HepG2 (cell line): ENCODE data around the gene USP24. TPM values are rescaled to one million over a fixed set of nuclear protein-coding genes. Genes with fewer than 3 reads are reported as not detected.

Source experiments
- ATAC-seq: fragments of 200-7000 bp; cut with Tn5 transposase; 3 replicates; pipeline ENCODE4 v1.9.1; 2020; ENCODE audit warnings: mild to moderate bottlenecking, moderate library complexity
- BruUV-seq: library from RNA; stranded (reverse); fragments of 400-500 nt; replicated peaks from 2 replicates; lab custom pipeline; 2021; lab: Mats Ljungman, UMichigan
- CTCF ChIA-PET: fragments of 300-600 bp; formaldehyde crosslinking; extraction: SDS; loops from one replicate; lab custom pipeline; 2021; ENCODE audit warnings: low total read pairs, inconsistent platforms, low intra/inter-chr PET ratio; lab: Yijun Ruan, JAX
- POLR2A ChIA-PET: fragments of 350-600 bp; sonication (Branson Sonifier 250); formaldehyde crosslinking; loops from one replicate; lab custom pipeline; 2020; ENCODE audit warnings: antibody characterized with exemption, inconsistent platforms; lab: Yijun Ruan, JAX
- DNase-seq: peaks from one replicate; pipeline ENCODE4 v3.0.0-alpha.2; 2015; ENCODE audit warnings: low spot score
- FAIRE-seq: peaks from 3 replicates; lab custom pipeline; 2011; peaks lifted over from hg19 to GRCh38; lab: Jason Lieb, UNC
- H2AFZ ChIP-seq: one replicate; pipeline ENCODE4 v1.6.1; 2011; ENCODE audit warnings: low read length, inconsistent platforms
- H3K27ac ChIP-seq: fragments of 300-600 bp; 3 replicates; pipeline ENCODE4 v1.8.0; 2011; ENCODE audit warnings: mixed run types, mild to moderate bottlenecking, mixed read lengths, low read length, inconsistent platforms; ENCODE audit not compliant: insufficient read depth; ENCODE audit errors: extremely low read length
- H3K27me3 ChIP-seq, 2 experiments: fragments of 200-600 bp in 1 of 2; 2 replicates in 1 of 2; 3 replicates in 1 of 2; pipeline versions ENCODE4 v1.6.0 to v1.8.0; 2011; ENCODE audit warnings: low read length in 2 of 2, mild to moderate bottlenecking in 2 of 2, moderate library complexity in 2 of 2, inconsistent platforms in 1 of 2; ENCODE audit not compliant: insufficient read depth in 2 of 2, control insufficient read depth in 1 of 2
- H3K36me3 ChIP-seq, 2 experiments: fragments of 200-600 bp in 1 of 2; replicated peaks in 1 of 2; 2 replicates in 1 of 2; 3 replicates in 1 of 2; pipeline versions ENCODE4 v1.5.1 to v1.8.0; 2011; ENCODE audit warnings: low read length in 2 of 2, inconsistent platforms in 1 of 2; ENCODE audit not compliant: insufficient read depth in 2 of 2, control insufficient read depth in 1 of 2
- H3K4me1 ChIP-seq: 2 replicates; pipeline ENCODE4 v1.5.1; 2012; ENCODE audit warnings: low read length, inconsistent platforms; ENCODE audit not compliant: insufficient read depth
- H3K4me2 ChIP-seq: 2 replicates; pipeline ENCODE4 v1.6.0; 2011; ENCODE audit warnings: low read depth, low read length, inconsistent platforms
- H3K4me3 ChIP-seq, 3 experiments: fragments of 200-600 bp in 1 of 3; sonication (generic), shearing (Covaris generic) in 1 of 3; replicated peaks in 1 of 3; 2 replicates each; pipeline ENCODE4 v1.5.1; 2011 to 2016; ENCODE audit warnings: low read length in 3 of 3, inconsistent platforms in 2 of 3, low read depth in 2 of 3, mild to moderate bottlenecking in 2 of 3, control low read depth in 1 of 3, mixed read lengths in 1 of 3; ENCODE audit not compliant: insufficient read depth in 1 of 3
- H3K79me2 ChIP-seq: one replicate; pipeline ENCODE4 v1.6.1; 2011; ENCODE audit warnings: low read length, inconsistent platforms; ENCODE audit not compliant: insufficient read depth
- H3K9ac ChIP-seq: 2 replicates; pipeline ENCODE4 v1.6.0; 2011; ENCODE audit warnings: mild to moderate bottlenecking, low read depth, low read length, inconsistent platforms; ENCODE audit not compliant: insufficient read depth
- H3K9me3 ChIP-seq: 2 replicates; pipeline ENCODE4 v1.5.1; 2012; ENCODE audit warnings: mild to moderate bottlenecking, low read length
- H4K20me1 ChIP-seq: 2 replicates; pipeline ENCODE4 v1.6.0; 2011; ENCODE audit warnings: inconsistent platforms, mild to moderate bottlenecking, low read length, moderate library complexity; ENCODE audit not compliant: insufficient read depth
- ARHGAP35 ChIP-seq: sonication (generic); formaldehyde crosslinking; IDR thresholded peaks from 2 replicates; pipeline ENCODE4 v1.9.0; 2022; ENCODE audit warnings: mild to moderate bottlenecking, inconsistent platforms, moderate library complexity, missing genetic modification reagents, borderline replicate concordance
- CAMTA2 ChIP-seq: sonication (generic); formaldehyde crosslinking; IDR thresholded peaks from 2 replicates; pipeline ENCODE4 v1.4.0; 2020; ENCODE audit warnings: mild to moderate bottlenecking, missing genetic modification reagents, borderline replicate concordance
- GLI4 ChIP-seq: sonication (generic); formaldehyde crosslinking; IDR thresholded peaks from 2 replicates; pipeline ENCODE4 v1.5.1; 2020; ENCODE audit warnings: missing genetic modification reagents, mild to moderate bottlenecking, moderate library complexity, borderline replicate concordance
- HDAC1 ChIP-seq: sonication (generic); formaldehyde crosslinking; IDR thresholded peaks from 2 replicates; pipeline ENCODE4 v1.5.1; 2020; ENCODE audit warnings: mild to moderate bottlenecking, missing genetic modification reagents
- KLF13 ChIP-seq: sonication (generic); formaldehyde crosslinking; IDR thresholded peaks from 2 replicates; pipeline ENCODE4 v1.4.0; 2020; ENCODE audit warnings: mild to moderate bottlenecking, missing genetic modification reagents
- MXD4 ChIP-seq: IDR thresholded peaks from 2 replicates; pipeline ENCODE4 v1.6.1; 2016; ENCODE audit warnings: mild to moderate bottlenecking, missing biosample characterization, missing genetic modification reagents
- MYNN ChIP-seq: sonication (generic); formaldehyde crosslinking; IDR thresholded peaks from 2 replicates; pipeline ENCODE4 v1.4.0; 2020; ENCODE audit warnings: mild to moderate bottlenecking, low read depth, missing genetic modification reagents
- NONO ChIP-seq, 2 experiments: fragments of 450-650 bp in 1 of 2; sonication (generic) in 1 of 2; formaldehyde crosslinking in 1 of 2; IDR thresholded peaks in 1 of 2; conservative IDR thresholded peaks in 1 of 2; 2 replicates each; pipeline versions ENCODE4 v1.6.1 to v1.8.0; 2017 to 2022; ENCODE audit warnings: mild to moderate bottlenecking in 1 of 2, missing genetic modification reagents in 1 of 2, moderate library complexity in 1 of 2
- SNAPC4 ChIP-seq: sonication (generic); formaldehyde crosslinking; IDR thresholded peaks from 2 replicates; pipeline ENCODE4 v1.4.0; 2020; ENCODE audit warnings: mild to moderate bottlenecking, missing genetic modification reagents
- ZMYM3 ChIP-seq: sonication (generic); formaldehyde crosslinking; IDR thresholded peaks from 2 replicates; pipeline ENCODE4 v1.5.1; 2020; ENCODE audit warnings: mild to moderate bottlenecking, missing genetic modification reagents
- ZNF766 ChIP-seq: sonication (generic); formaldehyde crosslinking; IDR thresholded peaks from 2 replicates; pipeline ENCODE4 v1.5.0; 2020; ENCODE audit warnings: missing genetic modification reagents, borderline replicate concordance
- ZNF773 ChIP-seq: sonication (generic); formaldehyde crosslinking; IDR thresholded peaks from 2 replicates; pipeline ENCODE4 v1.4.0; 2020; ENCODE audit warnings: missing genetic modification reagents, borderline replicate concordance
- WGBS: methylation state at CpG from one replicate; pipeline ENCODE4 v1.1.6; 2017; ENCODE audit warnings: low lambda C conversion rate; 5-methylcytosine and 5-hydroxymethylcytosine counted together
- in situ Hi-C: cut with HindIII; loops from 2 replicates; pipeline ENCODE4 v1.10.0; 2017; ENCODE audit warnings: low pct_unique_long_range_greater_than_20kb; ENCODE audit not compliant: extremely low pct_ligation_motif_present
- intact Hi-C: fragments of 100-400 bp; cut with micrococcal nuclease; formaldehyde crosslinking; loops from one replicate; pipeline ENCODE4 v1.10.0; 2022; ENCODE audit not compliant: unreplicated experiment
- polyA plus RNA-seq, 8 experiments: library from polyadenylated mRNA; depleted of rRNA in 3 of 8; stranded (reverse) in 7 of 8; unstranded in 1 of 8; fragments of >200 nt; fragmentation: Illumina TruSeq in 4 of 8; extraction: Trizol in 4 of 8; gene quantifications; 2 replicates each; pipeline versions ENCODE4 v1.2.1 to v1.2.3, GENCODE V29; 2011 to 2016; ENCODE audit warnings: low read depth in 4 of 8, missing spikeins in 1 of 8, mixed read lengths in 1 of 8; ENCODE audit not compliant: insufficient read depth in 1 of 8
- total RNA-seq, 5 experiments: library from RNA; depleted of rRNA; stranded (reverse); fragments of >200 nt; fragmentation: Illumina TruSeq; extraction: Trizol; gene quantifications; 2 replicates each; pipeline ENCODE4 v1.2.3, GENCODE V29; 2016; ENCODE audit warnings: low read depth in 1 of 5

Gene USP24
- total and polyA plus RNA-seq, 2 of the 13 experiments (the other 11 are each of a cell fraction or from before 2014, with no cell fraction given) = 18.8 to 47.6 TPM

- Histone ChIP-seq H3K9ac (no peak overlapping the region), H3K79me2 (no peaks in the 10 kb centered on the region), H2AFZ (no peak overlapping the region), H3K4me1 (peaks cover 1% of the 10 kb centered on the region), H3K27me3 (peaks cover 0 to 4% of the 10 kb centered on the region in 2 experiments; a peak in 2 of 5 replicates), H3K27ac (no peak overlapping the region), H3K36me3 (no peaks in the 10 kb centered on the region), H3K9me3 (peaks cover 7% of the 10 kb centered on the region), H4K20me1 (no peaks in the 10 kb centered on the region), H3K4me2 (no peak overlapping the region), H3K4me3 (no peak overlapping the region)
- CTCF ChIA-PET = no interaction called here
- no TSS peak for BruUV-seq
- intact Hi-C loops (no loop called here), in situ Hi-C loops (no loop called here)
- 60% methylated on average over 1 of the region's 1 CpG for whole genome bisulfite sequencing
- DNase-seq = no peak
- TF ChIP-seq ZNF773 (CRISPR knock-in tag) = no peak
- POLR2A ChIA-PET = no interaction called here
- FAIRE-seq = no peak
- ATAC-seq = no peak
These were observed 9.6 kb upstream of the USP24 start for GRCh38 chr1:55224729-55225128.

GRCh38 chr1:55222152-55222551 lies 7.0 kb upstream of the USP24 start:
- Histone ChIP-seq H3K4me1 (peaks cover 6% of the 10 kb centered on the region), H3K4me2 (no peak overlapping the region), H3K9me3 (no peaks in the 10 kb centered on the region), H2AFZ (no peak overlapping the region), H3K79me2 (no peaks in the 10 kb centered on the region), H4K20me1 (no peaks in the 10 kb centered on the region), H3K36me3 (no peaks in the 10 kb centered on the region), H3K9ac (no peak overlapping the region), H3K27ac (no peak overlapping the region), H3K4me3 (no peak overlapping the region), H3K27me3 (peaks cover 0 to 4% of the 10 kb centered on the region in 2 experiments; a peak in 2 of 5 replicates)
- TF ChIP-seq CAMTA2 = no peak
- TF ChIP-seq GLI4 = no peak
- TF ChIP-seq ARHGAP35 (CRISPR knock-in tag) = no peak
- TF ChIP-seq SNAPC4 = no peak
- no peak for TF ChIP-seq NONO (IDR thresholded peaks at IDR 0.05)
- no peak for TF ChIP-seq NONO (CRISPR knock-in tag; conservative IDR thresholded peaks at IDR 0.05)
- no peak for TF ChIP-seq MXD4 (CRISPR knock-in tag)
- TF ChIP-seq HDAC1 = no peak
- no peak for TF ChIP-seq MYNN (CRISPR knock-in tag)
- no peak for TF ChIP-seq ZMYM3
- TF ChIP-seq KLF13 (CRISPR knock-in tag) = no peak
- no peak for TF ChIP-seq ZNF766
- ChIA-PET CTCF (no interaction called here), POLR2A (no interaction called here)
- no TSS peak for BruUV-seq
- FAIRE-seq (no peak), DNase-seq (no peak), ATAC-seq (no peak)
- intact Hi-C loops = no loop called here
- in situ Hi-C loops = no loop called here
- 42% methylated on average over 6 of the region's 6 CpGs for whole genome bisulfite sequencing
